ENCODE data around the gene FLRT2.

GRCh38 chr14:85580536-85581140 is 50.7 kb downstream of the FLRT2 start:
- TF ChIP-seq CTCF (conservative IDR thresholded peaks at IDR 0.05), result no peak
- TF ChIP-seq EZH2 (IDR thresholded peaks at IDR 0.05; ENCODE audit: low read depth), result no peak
